Measurements from ENCODE around the gene NDRG3. TPM values are rescaled to one million over a fixed set of nuclear protein-coding genes. Genes with fewer than 3 reads are reported as not detected.

NDRG3 gene
- total RNA-seq, 1 donor from 2014 or later, result 36.9 TPM

- peak overlapping the region; percentile 80 to 100 for H3K4me3 ChIP-seq
- H3K27ac ChIP-seq, result peak overlapping the region; percentile 73 to 92
- DNase-seq (ENCODE audit: low spot score in 2 of 2), result no peak
- peaks cover 5 to 21% of the 10 kb centered on the region in 2 donors for H3K4me1 ChIP-seq
- intact Hi-C loops (cut with DNase I), result loop anchor here (5.0 kb wide), 1 partner anchor 141 kb away; the partner anchor contains the start of gene NDRG3
- no peak for TF ChIP-seq CTCF (IDR thresholded peaks at IDR 0.05)
- no peaks in the 10 kb centered on the region for H3K9me3 ChIP-seq
- H3K27me3 ChIP-seq, result no peaks in the 10 kb centered on the region
- peaks cover 28 to 36% of the 10 kb centered on the region in 2 donors for H3K36me3 ChIP-seq
These were observed 139.5 kb downstream of the NDRG3 start for GRCh38 chr20:36606158-36607066.

- TF ChIP-seq CTCF (IDR thresholded peaks at IDR 0.05), result peak; percentile 85 to 97 (median 88)
- intact Hi-C loops (cut with DNase I), result loop anchor here (1.0 to 5.0 kb wide), 5 partner anchors 31 to 369 kb away; partner anchors contain the start of genes AAR2 and NDRG3
These were observed 140.3 kb downstream of the NDRG3 start, which contains the start of gene RAB5IF for GRCh38 chr20:36605399-36606157. Gene RAB5IF, plus strand, starts transcription at chr20:36605779. Its CDS starts 173 bp downstream, at chr20:36605952.

GRCh38 chr20:36604952-36605398 lies 140.9 kb downstream of the NDRG3 start:
- H3K36me3 ChIP-seq, result peaks cover 14 to 22% of the 10 kb centered on the region in 2 donors
- no peak for TF ChIP-seq CTCF (IDR thresholded peaks at IDR 0.05)
- peak overlapping the region; percentile 83 to 85 for H3K27ac ChIP-seq
- peak overlapping the region; percentile 80 to 100 for H3K4me3 ChIP-seq
- no peaks in the 10 kb centered on the region for H3K27me3 ChIP-seq
- peaks cover 5 to 21% of the 10 kb centered on the region in 2 donors for H3K4me1 ChIP-seq
- H3K9me3 ChIP-seq, result no peaks in the 10 kb centered on the region
- peak; percentile 22 to 68 for DNase-seq (ENCODE audit: low spot score in 2 of 2)
- intact Hi-C loops (cut with DNase I), result loop anchor here (1.0 to 5.0 kb wide), 5 partner anchors 31 to 369 kb away; partner anchors contain the start of genes AAR2 and NDRG3

More at GRCh38 chr20:36605399-36606157, 140.3 kb downstream of the NDRG3 start, which contains the start of gene RAB5IF:
- Histone ChIP-seq H3K9me3 (no peaks in the 10 kb centered on the region), H3K4me1 (peaks cover 5 to 21% of the 10 kb centered on the region in 2 donors), H3K36me3 (peaks cover 20 to 28% of the 10 kb centered on the region in 2 donors), H3K27me3 (no peaks in the 10 kb centered on the region), H3K27ac (peak within 1 kb of the TSS; percentile 83 to 92), H3K4me3 (peak within 1 kb of the TSS; percentile 80 to 100)
- DNase-seq (ENCODE audit: low spot score in 2 of 2), result peak; percentile 94 to 99

Other genes with a start within 250 kb of the NDRG3 start
- 717 TPM for gene MYL9, start 204.6 kb downstream of the NDRG3 start, total RNA-seq
- 29.8 TPM for gene TGIF2, start 172.5 kb downstream of the NDRG3 start, total RNA-seq
- gene RAB5IF, start 140.3 kb downstream of the NDRG3 start, total RNA-seq, result 28.4 TPM
- not detected for gene SLA2, start 99.9 kb downstream of the NDRG3 start, total RNA-seq
- gene DSN1, start 27.7 kb upstream of the NDRG3 start, total RNA-seq, result 26.9 TPM
- not detected for gene TLDC2, start 130.0 kb upstream of the NDRG3 start, total RNA-seq
- gene SAMHD1, start 205.6 kb upstream of the NDRG3 start, total RNA-seq, result 163 TPM

All from ascending aorta (tissue), 2 donors.